NCI-H526 (cell line): ENCODE data around the gene SLC12A3.

Source experiments
- DNase-seq, 2 experiments: peaks; one replicate each; lab custom pipeline; 2025; lab: John Stamatoyannopoulos, UW

The SLC12A3 gene

DNA sequence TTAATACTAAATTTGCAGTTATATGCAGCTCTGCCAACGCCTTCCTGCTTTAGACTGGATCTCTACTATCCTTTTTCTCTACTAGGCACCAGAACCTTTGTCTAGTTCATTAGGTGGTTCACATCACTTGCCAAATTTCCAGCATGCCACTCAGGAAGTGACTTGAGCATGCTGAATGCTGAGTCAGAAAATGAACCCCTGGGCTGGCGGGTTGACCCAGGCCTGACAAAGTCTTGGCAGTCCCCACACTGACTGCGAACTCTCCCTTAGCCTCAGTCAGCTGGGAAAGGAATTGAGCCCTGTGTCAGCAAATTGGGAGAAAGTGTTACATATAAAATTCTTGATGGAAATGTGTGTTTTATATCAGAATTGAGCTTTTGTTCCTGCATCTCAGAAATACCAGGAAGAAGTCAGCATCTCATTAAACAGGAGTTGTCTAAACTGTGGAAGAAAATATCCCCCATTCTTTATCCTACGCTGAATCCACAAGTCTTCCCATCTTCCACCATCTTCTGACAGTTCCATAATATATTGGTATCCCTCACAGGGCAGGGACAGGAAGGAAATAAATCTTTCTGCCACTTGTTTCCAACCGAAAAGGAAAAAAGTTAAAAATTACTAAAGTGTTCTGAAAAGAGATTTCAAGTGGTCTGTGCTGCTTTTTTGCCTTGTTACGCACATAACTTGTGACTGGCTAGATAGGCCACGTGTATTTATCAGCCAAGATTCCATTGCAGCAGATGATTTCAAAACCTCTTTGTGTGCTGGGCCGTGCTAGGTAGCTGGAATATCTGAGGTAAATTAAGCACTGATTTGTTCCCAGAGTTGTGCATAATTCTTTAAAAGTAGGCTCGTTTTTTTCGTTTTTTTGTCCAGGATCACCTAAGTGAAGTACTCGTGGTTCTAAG, 16.7 kb upstream of the SLC12A3 start:
- no peak for DNase-seq

DNA sequence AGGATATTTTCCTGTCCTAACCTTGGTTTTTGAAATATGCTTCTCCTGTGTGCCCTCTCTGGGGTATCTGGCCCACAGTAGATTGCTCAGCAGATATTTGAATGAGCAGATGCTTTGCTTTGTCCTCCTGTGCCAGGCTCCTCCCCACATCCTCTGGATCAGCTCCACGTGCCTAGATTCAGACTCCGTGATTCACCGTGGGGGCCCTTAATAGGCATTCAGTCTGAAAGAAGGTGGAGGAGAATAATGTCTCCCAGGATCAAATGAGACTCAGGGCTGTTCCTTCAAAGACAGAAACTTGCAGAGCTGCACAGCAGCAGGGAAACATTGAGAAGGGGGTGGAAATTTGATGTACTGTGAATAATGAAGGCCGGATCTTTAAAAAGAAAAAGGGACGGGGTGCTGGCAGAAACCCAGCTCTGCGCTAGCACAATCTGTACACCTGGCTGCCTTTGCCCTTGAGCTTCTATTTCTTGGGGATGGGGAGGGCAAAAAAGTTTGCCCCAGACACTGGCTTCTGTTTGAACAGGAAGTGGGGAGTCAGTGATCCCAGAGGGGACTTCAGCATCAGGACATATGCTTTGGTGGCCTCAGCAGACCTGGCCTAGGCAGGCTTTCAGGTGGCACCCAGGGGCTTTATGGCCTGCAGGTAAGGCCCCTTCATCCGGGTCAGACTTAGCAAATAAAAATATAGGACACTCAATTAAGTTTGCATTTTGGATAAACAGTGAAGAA, 15.9 kb upstream of the SLC12A3 start:
- no peak for DNase-seq

- no peak for DNase-seq
These were observed 15.0 kb upstream of the SLC12A3 start for GRCh38 chr16:56849690-56850680.

DNA sequence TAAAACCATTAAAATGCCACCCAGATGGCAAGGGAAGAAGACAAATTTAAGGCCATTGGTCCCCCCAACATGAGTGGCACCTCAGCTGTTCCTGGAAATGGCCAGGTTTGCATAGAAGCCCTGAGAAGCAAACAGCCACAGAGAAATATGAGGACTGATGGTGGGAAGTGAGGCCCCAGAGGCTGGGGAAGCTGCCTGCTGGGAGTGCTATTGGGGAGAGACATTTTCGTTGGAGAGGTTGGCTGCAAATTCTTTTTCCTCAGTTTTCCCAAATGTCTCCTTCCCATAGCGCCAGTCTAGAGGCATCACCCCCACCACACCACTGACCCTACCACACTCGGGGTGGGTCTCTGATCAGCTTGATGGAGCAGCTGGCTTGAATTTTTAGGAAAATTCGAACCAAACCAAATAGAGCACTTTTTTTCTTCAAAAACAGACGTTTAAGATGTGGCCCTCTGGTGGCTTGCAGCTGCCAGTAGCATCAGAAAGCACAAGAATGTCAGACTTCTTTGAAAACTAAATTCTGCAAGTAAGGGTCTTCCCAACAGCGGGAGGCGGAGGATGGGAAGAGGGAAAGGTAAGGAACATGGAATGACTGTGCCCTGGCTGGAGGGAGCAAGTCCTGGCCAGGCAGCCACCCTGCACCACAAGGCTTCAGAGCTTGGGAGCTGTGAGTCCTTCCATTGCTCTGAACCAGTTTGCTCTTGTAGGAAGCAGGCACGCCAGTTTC, 13.2 kb upstream of the SLC12A3 start:
- DNase-seq, result no peak

GRCh38 chr16:56852401-56852730, 12.6 kb upstream of the SLC12A3 start:
- DNase-seq, result no peak

GRCh38 chr16:56852968-56853367, 12.0 kb upstream of the SLC12A3 start:
- DNase-seq, result no peak

GRCh38 chr16:56855201-56855600, 9.8 kb upstream of the SLC12A3 start:
- no peak for DNase-seq

- DNase-seq, result no peak
These were observed 9.1 kb upstream of the SLC12A3 start for GRCh38 chr16:56855946-56856345.

DNA sequence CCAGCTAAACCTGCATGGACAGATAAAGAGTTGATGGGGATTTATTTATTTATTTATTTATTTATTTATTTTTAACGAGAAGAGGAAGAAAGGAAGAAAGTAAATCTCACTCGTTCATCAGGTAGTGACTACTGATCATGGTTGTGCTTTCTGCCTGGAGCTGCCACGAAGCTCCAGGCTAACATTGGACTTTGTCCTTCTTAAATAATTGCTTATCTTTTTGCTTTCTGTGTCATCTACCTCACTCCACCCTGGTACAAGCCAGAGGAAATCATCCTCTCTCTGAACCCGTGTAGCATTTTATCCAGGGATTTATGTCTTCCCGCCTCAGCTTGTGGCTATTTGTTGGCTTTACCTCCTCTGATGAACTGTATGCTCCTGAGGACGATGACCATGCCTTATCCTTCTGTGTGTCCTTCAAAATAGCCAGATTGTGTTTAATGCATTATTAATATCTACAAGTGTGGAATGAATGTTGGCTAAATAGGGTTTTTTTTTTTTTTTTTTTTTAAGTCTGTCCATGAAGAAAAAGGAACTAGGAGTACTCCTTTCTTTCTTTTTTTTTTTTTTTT, 8.0 kb upstream of the SLC12A3 start:
- no peak for DNase-seq

GRCh38 chr16:56858374-56858773, 6.6 kb upstream of the SLC12A3 start:
- no peak for DNase-seq

GRCh38 chr16:56859636-56860035, 5.4 kb upstream of the SLC12A3 start:
- DNase-seq, result no peak

DNA sequence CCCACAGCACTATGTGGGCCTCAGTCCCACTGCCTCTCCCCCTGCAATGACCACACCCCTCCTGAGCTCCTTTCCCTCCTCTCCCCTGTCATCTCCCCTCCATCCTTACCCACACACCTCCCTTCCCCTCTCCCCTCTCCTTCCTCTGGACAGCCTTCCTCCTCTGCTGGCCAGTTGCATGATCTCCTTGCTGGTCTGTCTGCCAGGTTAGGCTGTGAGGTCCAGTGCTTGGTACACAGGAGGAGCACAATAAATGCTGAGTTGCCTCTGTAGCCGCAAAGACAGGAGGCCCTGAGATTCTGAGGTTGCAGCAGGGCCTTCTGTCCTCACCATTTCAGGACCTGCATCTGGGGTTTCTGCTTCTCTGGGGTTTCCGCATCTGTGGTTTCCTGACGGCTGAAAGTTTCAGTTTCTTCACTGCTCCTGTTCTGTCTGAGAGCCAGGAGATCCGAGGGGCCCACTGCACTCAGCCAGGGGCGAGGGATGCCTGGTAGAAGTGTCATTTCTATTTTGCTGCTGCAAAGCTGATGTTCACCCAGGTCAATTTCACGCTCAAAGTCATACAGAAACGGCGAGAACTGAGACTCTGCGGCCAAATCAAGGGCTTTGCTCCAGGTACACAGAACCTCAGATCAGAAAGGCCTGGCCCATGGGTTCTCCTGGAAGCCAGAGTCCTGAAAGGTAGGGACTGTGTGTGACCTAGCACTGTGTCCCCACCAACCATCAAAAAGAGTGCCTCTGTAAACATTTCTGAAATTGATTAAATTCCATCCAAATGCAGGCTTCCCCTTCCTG, 4.6 kb upstream of the SLC12A3 start:
- no peak for DNase-seq

- DNase-seq, result no peak
These were observed 3.9 kb upstream of the SLC12A3 start for GRCh38 chr16:56861092-56861610.

GRCh38 chr16:56861756-56862155, 3.3 kb upstream of the SLC12A3 start:
- no peak for DNase-seq

GRCh38 chr16:56862776-56863175, 2.2 kb upstream of the SLC12A3 start:
- DNase-seq, result no peak

- DNase-seq, result no peak
These were observed 521 bp downstream of the SLC12A3 start for GRCh38 chr16:56865394-56866062.

DNA sequence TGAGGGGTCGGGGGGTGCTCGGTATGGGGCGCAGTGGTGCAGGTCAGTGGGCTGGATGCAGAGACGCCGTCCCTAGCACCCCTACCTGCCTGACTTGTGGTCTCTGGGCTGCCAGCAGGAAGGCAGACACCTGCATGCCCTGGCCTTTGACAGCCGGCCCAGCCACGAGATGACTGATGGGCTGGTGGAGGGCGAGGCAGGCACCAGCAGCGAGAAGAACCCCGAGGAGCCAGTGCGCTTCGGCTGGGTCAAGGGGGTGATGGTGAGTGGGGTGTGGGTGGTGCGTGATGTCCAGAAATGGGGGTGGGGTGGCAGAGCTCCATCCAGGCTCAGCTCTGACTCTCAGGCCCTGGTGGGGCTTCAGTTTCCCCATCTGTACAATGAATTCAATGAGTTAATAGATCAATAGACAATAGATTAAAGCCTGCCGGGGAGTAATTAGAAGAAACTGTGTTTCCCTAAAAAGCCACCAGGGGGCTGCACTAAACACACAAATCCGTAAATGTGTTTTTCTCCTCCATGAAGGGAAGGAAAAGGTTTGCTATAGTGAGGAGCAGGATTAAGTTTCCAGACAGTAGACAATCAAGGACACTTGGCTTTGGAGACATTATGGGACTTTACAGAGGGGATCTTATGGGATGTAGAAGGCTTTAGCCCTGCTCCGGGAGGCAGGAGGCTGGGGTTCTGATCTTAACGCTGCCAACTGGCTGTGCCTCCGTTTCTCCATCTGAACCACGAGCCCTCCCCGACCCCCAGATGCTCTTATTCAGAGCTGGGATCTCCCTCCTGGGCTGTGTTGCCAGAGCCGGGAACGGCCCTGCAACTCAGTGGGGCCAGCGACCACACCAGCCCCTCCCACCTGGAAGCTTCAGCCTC, 2.2 kb downstream of the SLC12A3 start:
- DNase-seq, result peak; percentile 10 to 63

- no peak for DNase-seq
These were observed 3.2 kb downstream of the SLC12A3 start for GRCh38 chr16:56868175-56868574.
